Left renal cortex interstitium (tissue), 4 donors: ENCODE results near the gene CLEC16A. TPM values are rescaled to one million over a fixed set of nuclear protein-coding genes. Genes with fewer than 3 reads are reported as not detected.

ENCODE experiments used
- DNase-seq, 4 donors: peaks; one replicate each; pipeline ENCODE4 v3.0.0-alpha.2; 2013; ENCODE audit warnings: low read depth in 4 of 4, low spot score in 2 of 4, missing footprints in 1 of 4
- polyA plus RNA-seq, 4 donors: library from polyadenylated mRNA; unstranded; fragments of 120-200 nt; gene quantifications; one replicate each; pipeline ENCODE4 v1.2.1, GENCODE V29; 2013; ENCODE audit not compliant: insufficient read length in 4 of 4

Gene CLEC16A
- polyA plus RNA-seq, 4 donors = 21.0 to 32.1 (median 24.5) TPM

- no peak for DNase-seq
Measured at GRCh38 chr16:11143372-11144035, 199.1 kb downstream of the CLEC16A start.

GRCh38 chr16:11144122-11144521, 199.8 kb downstream of the CLEC16A start:
- DNase-seq = no peak

DNA sequence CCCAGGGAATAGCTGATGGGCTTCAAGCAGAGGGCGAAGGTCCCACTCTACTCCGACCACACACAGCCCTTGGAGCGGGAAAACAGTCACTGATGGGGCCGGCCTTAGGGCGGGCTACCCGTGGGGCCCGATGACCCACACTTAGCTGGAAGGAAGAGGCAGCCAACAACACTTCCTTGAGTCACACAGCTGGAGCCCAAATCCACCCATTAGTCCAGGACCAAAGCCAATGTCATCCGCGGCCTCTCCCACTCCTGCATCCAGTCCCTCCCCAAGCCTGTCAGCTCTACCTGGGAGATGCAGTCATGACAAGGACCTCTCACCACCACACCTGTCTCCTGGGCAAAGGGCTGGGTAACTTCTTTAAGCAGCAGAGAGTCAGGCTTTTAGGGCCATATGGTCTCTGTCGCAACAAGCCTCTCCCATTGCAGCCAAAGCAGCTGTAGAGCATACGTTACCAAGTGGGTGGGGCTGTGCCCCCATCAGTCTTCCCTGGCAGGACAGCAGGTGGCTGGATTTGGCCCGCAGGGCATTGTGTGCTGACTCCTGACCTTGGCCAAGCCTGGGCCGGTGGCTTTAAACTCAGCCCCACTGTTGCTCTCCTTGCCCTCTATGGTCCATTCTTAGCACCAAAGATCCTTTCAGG, 200.9 kb downstream of the CLEC16A start:
- DNase-seq = no peak

GRCh38 chr16:11145819-11146211, 201.5 kb downstream of the CLEC16A start:
- no peak for DNase-seq

DNA sequence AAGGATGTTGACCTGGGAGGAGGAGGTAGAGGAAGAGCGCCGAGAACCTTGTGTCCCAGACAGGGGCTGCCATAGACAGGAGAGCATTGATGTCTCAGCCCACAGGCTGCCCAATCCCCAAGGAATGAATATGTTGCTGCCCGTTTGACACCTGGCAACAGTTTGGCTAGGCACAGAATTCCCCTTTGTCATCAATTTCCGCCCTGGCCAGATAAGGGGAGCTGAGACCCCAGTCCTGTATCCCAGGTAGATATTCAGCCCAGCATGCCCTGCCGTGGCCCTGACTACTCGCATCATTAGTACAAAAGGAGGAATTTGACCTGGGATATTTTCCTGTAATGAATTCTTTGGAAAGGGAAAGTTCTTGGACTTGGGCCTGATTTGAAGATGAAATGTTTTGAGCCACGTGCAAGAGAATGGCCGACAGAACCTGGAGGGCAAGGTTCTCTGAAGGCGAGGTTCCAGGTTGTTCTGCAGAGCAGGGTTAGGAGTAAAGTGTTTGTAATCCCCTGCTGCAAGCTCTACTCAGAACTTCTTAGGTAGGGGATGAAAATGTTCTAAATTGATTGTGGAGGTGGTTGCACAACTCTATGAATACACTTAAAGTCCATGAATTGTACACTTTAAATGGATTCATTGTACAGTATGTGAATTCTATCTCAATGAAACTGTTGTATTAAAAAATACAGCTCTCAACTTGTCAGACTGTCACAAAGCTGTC, 202.8 kb downstream of the CLEC16A start:
- DNase-seq = no peak

DNA sequence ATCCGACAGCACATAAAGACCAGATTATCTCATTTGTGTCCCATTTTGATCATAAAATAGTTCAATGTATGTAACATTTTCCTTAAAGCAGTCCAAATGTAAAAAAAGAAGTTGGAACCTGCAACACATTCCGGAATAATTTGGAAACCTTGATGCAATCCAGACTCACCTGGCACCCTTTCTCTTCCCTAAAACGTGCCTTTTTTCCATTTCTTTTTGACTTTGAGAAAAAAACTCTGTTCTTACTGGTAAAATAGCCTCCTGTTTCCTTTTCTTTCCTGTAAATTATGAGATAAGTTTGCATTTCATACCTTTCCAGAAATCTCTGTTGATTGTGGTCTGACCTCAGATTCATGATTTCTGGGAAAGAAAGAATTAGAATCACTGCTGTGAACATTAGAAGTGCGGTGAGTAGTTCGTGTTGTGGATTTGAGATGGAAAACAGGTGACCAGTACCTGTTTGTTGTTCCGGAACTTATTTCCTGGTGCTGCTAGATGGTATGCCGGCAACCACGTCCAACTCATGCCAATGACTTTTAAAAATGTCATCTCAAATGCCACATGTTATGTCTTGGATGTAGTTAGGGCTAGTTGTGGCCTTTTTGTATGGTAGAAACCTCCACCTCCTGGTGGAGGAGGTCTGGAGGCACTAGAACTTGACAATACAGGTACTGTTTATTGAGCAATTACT, 203.5 kb downstream of the CLEC16A start:
- no peak for DNase-seq

DNA sequence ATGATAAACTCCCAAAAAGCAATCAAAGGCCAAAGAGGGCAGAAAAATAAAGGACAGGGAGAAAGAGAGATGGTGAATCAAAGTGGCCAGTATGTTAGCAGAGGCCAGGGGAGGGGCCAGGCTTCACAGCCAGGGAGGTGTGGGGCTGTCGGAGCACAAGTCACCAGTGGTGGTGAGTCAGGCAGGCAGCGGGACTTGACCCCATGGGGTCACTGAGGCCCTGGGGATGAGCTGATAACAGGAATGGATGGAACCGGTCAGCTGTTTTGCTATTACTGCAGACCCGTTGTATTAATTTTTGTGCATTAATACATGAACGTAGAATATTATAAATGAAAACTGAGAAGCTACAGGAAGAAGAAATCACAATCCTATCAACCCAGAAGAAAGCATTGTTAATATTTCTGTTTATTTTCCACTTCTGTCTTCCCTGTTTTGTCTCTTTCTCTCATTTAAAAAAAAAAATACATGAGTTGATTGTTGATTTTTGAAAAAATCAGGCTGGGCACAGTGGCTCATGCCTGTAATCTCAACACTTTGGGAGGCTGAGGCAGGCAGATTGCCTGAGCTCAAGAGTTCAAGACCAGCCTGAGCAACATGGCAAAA, 204.8 kb downstream of the CLEC16A start:
- DNase-seq = no peak

GRCh38 chr16:11150190-11150589, 205.8 kb downstream of the CLEC16A start:
- DNase-seq = no peak

DNA sequence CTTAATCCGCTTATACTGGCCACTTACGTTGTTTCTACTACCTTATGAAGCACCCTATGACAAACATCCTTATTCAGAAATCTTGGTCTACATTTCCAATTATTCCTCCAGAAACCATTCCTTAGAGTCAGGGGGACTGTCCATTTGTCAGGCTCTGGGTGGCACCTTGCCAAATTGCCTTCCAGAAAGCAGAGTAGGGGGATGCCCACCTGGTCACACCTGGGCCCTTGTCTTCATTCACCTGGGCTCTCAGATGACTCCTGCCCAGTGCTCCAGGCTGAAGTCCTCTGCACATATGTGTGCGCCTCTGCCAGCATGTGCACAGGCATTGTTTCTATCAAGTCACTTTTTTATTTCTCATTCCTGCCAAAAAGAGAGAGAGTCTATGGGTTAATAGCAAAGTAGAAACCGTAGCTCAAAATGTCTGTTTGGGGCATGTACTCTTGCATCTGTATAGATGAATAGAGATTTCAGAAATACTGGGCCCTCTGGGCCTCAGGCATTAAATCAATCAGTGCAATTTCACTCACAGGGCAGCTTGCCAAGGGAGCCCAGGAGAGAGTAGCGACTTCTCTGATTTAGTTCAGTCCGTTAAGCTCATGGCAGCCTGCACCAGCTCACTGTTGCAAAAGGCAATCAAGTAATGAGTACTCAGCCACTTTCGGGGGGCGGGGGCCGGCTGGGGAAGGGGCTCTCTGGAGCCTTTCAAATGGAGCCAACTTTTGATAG, 207.0 kb downstream of the CLEC16A start:
- DNase-seq = no peak

GRCh38 chr16:11151885-11152629, 207.7 kb downstream of the CLEC16A start:
- no peak for DNase-seq

- no peak for DNase-seq
Measured at GRCh38 chr16:11152677-11153331, 208.4 kb downstream of the CLEC16A start.

GRCh38 chr16:11155284-11155806, 211.0 kb downstream of the CLEC16A start:
- DNase-seq = no peak

- DNase-seq = no peak
Measured at GRCh38 chr16:11156401-11156800, 212.0 kb downstream of the CLEC16A start.

- no peak for DNase-seq
Measured at GRCh38 chr16:11157143-11157542, 212.8 kb downstream of the CLEC16A start.

DNA sequence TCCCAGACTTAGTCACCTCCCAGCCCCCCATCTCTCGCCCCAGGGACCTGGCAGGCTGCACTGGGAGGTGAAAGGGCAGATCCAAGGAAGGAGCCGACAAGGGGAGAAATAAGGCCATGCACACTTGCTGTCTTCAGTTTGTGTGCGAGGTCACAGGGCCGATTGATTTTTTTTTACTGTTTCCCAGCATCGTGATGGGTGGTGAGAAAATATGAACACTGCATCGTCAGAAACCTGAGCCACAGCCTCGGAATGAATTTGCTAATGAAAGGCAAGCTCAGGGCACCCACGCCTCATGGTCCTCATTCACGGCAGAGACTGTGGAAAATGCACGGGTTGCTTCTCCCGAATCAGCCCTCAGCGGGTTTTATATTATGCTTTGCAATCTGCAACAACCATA, 213.7 kb downstream of the CLEC16A start:
- DNase-seq = no peak

DNA sequence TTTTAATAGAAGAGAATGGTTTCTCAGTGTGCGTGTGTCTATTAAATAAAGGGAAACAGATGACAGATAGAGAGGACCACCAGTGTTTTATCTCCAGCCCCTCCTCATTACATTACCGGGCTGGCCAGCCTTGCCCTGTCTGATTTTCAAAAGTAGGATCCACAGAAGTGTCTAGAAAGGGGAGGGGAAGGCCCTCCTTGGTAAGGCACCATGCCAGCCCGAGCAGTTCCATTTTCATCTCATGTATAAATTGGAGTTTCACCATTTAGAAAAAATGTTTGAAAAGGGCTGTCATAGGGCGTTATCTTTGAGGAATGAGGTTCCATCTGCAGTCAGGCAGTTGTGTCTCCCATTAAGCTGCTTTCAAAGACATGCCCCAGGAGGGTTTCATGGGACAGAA, 214.9 kb downstream of the CLEC16A start:
- no peak for DNase-seq

DNA sequence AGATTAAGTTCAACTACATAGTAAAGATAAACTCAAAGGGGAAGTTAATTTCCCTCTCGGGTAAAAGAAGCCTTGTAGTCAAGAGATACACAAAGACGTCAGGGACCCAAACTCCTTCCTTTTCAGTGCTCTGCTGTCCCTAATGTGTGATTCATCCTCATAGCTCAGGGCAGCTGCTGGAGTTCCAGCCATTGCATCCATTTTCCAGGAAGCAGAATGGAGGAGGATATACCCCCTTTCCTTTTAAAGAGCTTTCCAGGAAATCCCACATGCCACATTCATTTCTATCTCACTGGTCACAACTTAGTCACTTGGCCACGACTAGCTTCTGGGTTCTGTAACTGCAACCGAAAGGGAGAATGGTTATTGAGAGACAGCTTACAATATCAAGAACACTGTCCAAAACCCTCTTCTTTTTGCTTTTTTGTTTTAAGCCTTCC, 216.3 kb downstream of the CLEC16A start:
- no peak for DNase-seq

DNA sequence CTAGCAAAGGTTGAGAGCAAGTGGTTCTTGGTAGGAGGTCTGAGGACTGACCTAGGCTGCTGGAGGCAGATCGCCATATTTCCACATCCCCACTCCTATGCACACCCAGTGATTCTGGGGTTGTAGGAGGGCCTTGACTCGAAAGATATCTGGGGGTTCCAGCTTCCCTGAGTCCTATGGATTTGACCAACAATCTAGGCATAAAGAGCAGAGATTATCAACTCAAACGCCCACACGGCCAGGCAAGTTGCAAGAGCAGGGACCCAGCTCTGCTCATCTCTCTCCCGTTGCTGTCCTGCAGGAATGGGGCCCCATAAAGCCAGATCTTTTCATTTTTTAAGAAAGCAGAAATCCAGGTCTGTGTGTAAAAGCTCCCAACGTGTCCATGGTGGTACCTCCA, 217.1 kb downstream of the CLEC16A start:
- DNase-seq = no peak

DNA sequence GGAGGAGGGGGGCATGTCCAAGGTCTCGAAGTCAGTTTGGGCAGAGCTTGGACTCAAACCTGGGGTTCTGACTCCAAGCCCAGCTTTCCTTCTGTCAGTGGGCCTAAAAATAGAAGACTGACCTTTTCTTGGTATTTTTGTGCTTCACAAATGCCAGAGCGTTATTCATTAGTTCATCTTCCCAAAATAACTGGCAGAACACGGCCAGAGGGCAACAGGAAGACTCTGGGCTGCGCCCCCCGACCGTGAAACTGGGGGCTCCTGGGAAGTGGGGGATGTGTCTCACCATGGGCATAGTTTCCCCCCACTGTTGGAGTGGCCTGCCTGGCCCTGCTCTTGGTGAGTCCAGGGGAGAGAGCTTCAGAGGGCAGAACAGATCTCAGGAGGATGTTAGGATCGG, 217.6 kb downstream of the CLEC16A start:
- DNase-seq = no peak
